Endodermal cell (in vitro differentiated cells): ENCODE data around the gene CSTF3. TPM values are rescaled to one million over a fixed set of nuclear protein-coding genes. Genes with fewer than 3 reads are reported as not detected.

ENCODE experiments used
- DNase-seq: peaks from one replicate; pipeline ENCODE4 v3.0.0-alpha.2; 2017
- H3K27ac ChIP-seq: 2 replicates; pipeline ENCODE4 v1.5.1; 2013; ENCODE audit warnings: mild to moderate bottlenecking, low read depth, low read length, moderate library complexity
- H3K27me3 ChIP-seq: 2 replicates; pipeline ENCODE4 v1.6.1; 2013; ENCODE audit warnings: mild to moderate bottlenecking, low read length, moderate library complexity; ENCODE audit not compliant: insufficient read depth, control insufficient read depth, poor library complexity, severe bottlenecking
- H3K36me3 ChIP-seq: 2 replicates; pipeline ENCODE4 v1.7.0; 2013; ENCODE audit warnings: mild to moderate bottlenecking, low read length, moderate library complexity; ENCODE audit not compliant: control insufficient read depth, insufficient read depth
- H3K4me1 ChIP-seq: one replicate; pipeline ENCODE4 v1.7.0; 2013; ENCODE audit warnings: low read length; ENCODE audit not compliant: control insufficient read depth, insufficient read depth
- H3K4me3 ChIP-seq: 2 replicates; pipeline ENCODE4 v1.5.1; 2013; ENCODE audit warnings: mild to moderate bottlenecking, low read length, moderate library complexity
- H3K9ac ChIP-seq: 2 replicates; pipeline ENCODE4 v1.6.1; 2013; ENCODE audit warnings: mild to moderate bottlenecking, low read length, moderate library complexity; ENCODE audit not compliant: poor library complexity, severe bottlenecking; ENCODE audit errors: extremely low read depth
- H3K9me3 ChIP-seq: 2 replicates; pipeline ENCODE4 v1.6.1; 2013; ENCODE audit warnings: mild to moderate bottlenecking, low read length, moderate library complexity; ENCODE audit not compliant: control insufficient read depth
- H3K27ac Mint-ChIP-seq: 2 replicates; pipeline ENCODE4 v1.8.0; 2020; ENCODE audit warnings: mixed read lengths
- H3K27me3 Mint-ChIP-seq: 2 replicates; pipeline ENCODE4 v1.8.0; 2021; ENCODE audit warnings: mild to moderate bottlenecking, mixed read lengths; ENCODE audit not compliant: insufficient read depth
- H3K36me3 Mint-ChIP-seq: 2 replicates; pipeline ENCODE4 v1.8.0; 2020; ENCODE audit warnings: low read depth, mixed read lengths
- H3K4me1 Mint-ChIP-seq: 2 replicates; pipeline ENCODE4 v1.8.0; 2020; ENCODE audit warnings: mixed read lengths
- H3K4me3 Mint-ChIP-seq: 2 replicates; pipeline ENCODE4 v1.8.0; 2020; ENCODE audit warnings: mild to moderate bottlenecking, moderate library complexity, mixed read lengths
- H3K9me3 Mint-ChIP-seq: 2 replicates; pipeline ENCODE4 v1.8.0; 2020; ENCODE audit warnings: mild to moderate bottlenecking, mixed read lengths
- CTCF ChIP-seq: fragments of 200-600 bp; sonication (generic); conservative IDR thresholded peaks from 2 replicates; pipeline ENCODE4 v1.5.0; 2021; ENCODE audit warnings: antibody characterized with exemption, mild to moderate bottlenecking
- WGBS, 2 experiments: methylation state at CpG; one replicate each; pipeline versions ENCODE4 v1.1.5 to v1.1.7; 2013; ENCODE audit warnings: missing lambda C conversion rate in 2 of 2, mixed read lengths in 1 of 2; ENCODE audit not compliant: insufficient coverage in 1 of 2, insufficient read length in 1 of 2; 5-methylcytosine and 5-hydroxymethylcytosine counted together
- total RNA-seq, 2 donors: library from RNA; stranded (reverse); fragmentation: NEBNext Ultra II Directional in 1 of 2; extraction: Animal tissue kit (Norgen Biotek cat#: 25700) in 1 of 2; gene quantifications; 2 replicates in 1 of 2; 3 replicates in 1 of 2; pipeline ENCODE4 v1.2.1, GENCODE V29; 2021

CSTF3 gene
- total RNA-seq, 2 donors from 2014 or later, result 59.3 to 72.1 TPM

- Mint-ChIP-seq H3K27me3 (no peaks in the 10 kb centered on the region), H3K4me1 (peaks cover 2% of the 10 kb centered on the region), H3K4me3 (no peak overlapping the region), H3K9me3 (no peaks in the 10 kb centered on the region), H3K27ac (no peak overlapping the region), H3K36me3 (no peaks in the 10 kb centered on the region)
- Histone ChIP-seq H3K27me3 (no peaks in the 10 kb centered on the region), H3K27ac (no peak overlapping the region), H3K4me3 (no peak overlapping the region), H3K4me1 (no peaks in the 10 kb centered on the region), H3K9ac (no peak overlapping the region), H3K36me3 (no peaks in the 10 kb centered on the region), H3K9me3 (no peaks in the 10 kb centered on the region)
- no peak for DNase-seq
- 89 to 100% methylated on average over 1 to 10 of the region's 14 CpGs for WGBS, 2 experiments
- no peak for TF ChIP-seq CTCF
Observed at GRCh38 chr11:33197915-33198727, 36.8 kb upstream of the CSTF3 start.

- Histone ChIP-seq H3K36me3 (no peaks in the 10 kb centered on the region), H3K27ac (peak overlapping the region; percentile 82), H3K4me3 (no peak overlapping the region), H3K27me3 (no peaks in the 10 kb centered on the region), H3K9me3 (no peaks in the 10 kb centered on the region), H3K9ac (no peak overlapping the region), H3K4me1 (no peaks in the 10 kb centered on the region)
- no peaks in the 10 kb centered on the region for H3K9me3 Mint-ChIP-seq
- no peaks in the 10 kb centered on the region for H3K36me3 Mint-ChIP-seq
- no peak overlapping the region for H3K27ac Mint-ChIP-seq
- no peaks in the 10 kb centered on the region for H3K27me3 Mint-ChIP-seq
- no peak for TF ChIP-seq CTCF
- 79 to 81% methylated on average over 2 of the region's 4 CpGs for WGBS, 2 experiments
- H3K4me3 Mint-ChIP-seq, result no peak overlapping the region
- peaks cover 2% of the 10 kb centered on the region for H3K4me1 Mint-ChIP-seq
- no peak for DNase-seq
Observed at GRCh38 chr11:33195462-33196173, 34.3 kb upstream of the CSTF3 start.

GRCh38 chr11:33194455-33194854 lies 33.2 kb upstream of the CSTF3 start:
- Histone ChIP-seq H3K36me3 (no peaks in the 10 kb centered on the region), H3K9me3 (no peaks in the 10 kb centered on the region), H3K4me1 (no peaks in the 10 kb centered on the region), H3K9ac (no peak overlapping the region), H3K27me3 (no peaks in the 10 kb centered on the region), H3K4me3 (no peak overlapping the region), H3K27ac (no peak overlapping the region)
- DNase-seq, result no peak
- H3K9me3 Mint-ChIP-seq, result no peaks in the 10 kb centered on the region
- no peaks in the 10 kb centered on the region for H3K27me3 Mint-ChIP-seq
- WGBS, 2 experiments, result 89 to 93% methylated on average over 3 to 4 of the region's 4 CpGs
- H3K4me3 Mint-ChIP-seq, result no peak overlapping the region
- no peaks in the 10 kb centered on the region for H3K36me3 Mint-ChIP-seq
- TF ChIP-seq CTCF, result no peak
- no peak overlapping the region for H3K27ac Mint-ChIP-seq
- peaks cover 2% of the 10 kb centered on the region for H3K4me1 Mint-ChIP-seq
